ENCODE data around the gene CELA2A.
"Not testable (repeated sequence)": the region's sequence is repeated elsewhere in the genome, so short reads cannot be mapped to it uniquely, and the experiment has no call there.

CELA2A gene

GRCh38 chr1:15463926-15464322 is 7.4 kb downstream of the CELA2A start:
- FAIRE-seq; DNase-seq (ENCODE audit: insufficient read length, low spot score): not testable (repeated sequence)

GRCh38 chr1:15465674-15466073 is 9.1 kb downstream of the CELA2A start:
- FAIRE-seq (no peak), DNase-seq (ENCODE audit: insufficient read length, low spot score) (no peak)

GRCh38 chr1:15466955-15467625 is 10.6 kb downstream of the CELA2A start:
- FAIRE-seq; DNase-seq (ENCODE audit: insufficient read length, low spot score): not testable (repeated sequence)

- DNase-seq (ENCODE audit: insufficient read length, low spot score) (no peak), FAIRE-seq (no peak)
These were observed 11.6 kb downstream of the CELA2A start for GRCh38 chr1:15468145-15468544.

GRCh38 chr1:15469361-15469760 is 12.8 kb downstream of the CELA2A start:
- FAIRE-seq = no peak
- DNase-seq (ENCODE audit: insufficient read length, low spot score) = no peak

GRCh38 chr1:15469821-15470448 is 13.4 kb downstream of the CELA2A start:
- FAIRE-seq; DNase-seq (ENCODE audit: insufficient read length, low spot score): not testable (repeated sequence)

GRCh38 chr1:15471067-15471466 is 14.5 kb downstream of the CELA2A start:
- FAIRE-seq; DNase-seq (ENCODE audit: insufficient read length, low spot score): not testable (repeated sequence)

GRCh38 chr1:15471723-15472122 is 15.2 kb downstream of the CELA2A start:
- FAIRE-seq = not testable (repeated sequence)

GRCh38 chr1:15472587-15472986 is 16.1 kb downstream of the CELA2A start:
- FAIRE-seq (no peak), DNase-seq (ENCODE audit: insufficient read length, low spot score) (no peak)

More at GRCh38 chr1:15471723-15472122, 15.2 kb downstream of the CELA2A start:
- not testable (repeated sequence) for DNase-seq (ENCODE audit: insufficient read length, low spot score)

- no peak for FAIRE-seq
- no peak for DNase-seq (ENCODE audit: insufficient read length, low spot score)
These were observed 19.3 kb downstream of the CELA2A start, which contains the start of gene CELA2B for GRCh38 chr1:15475752-15476314. TSS of gene CELA2B (plus strand) at chr1:15476104. CDS start at chr1:15476126, 22 bp downstream.

GRCh38 chr1:15476927-15477326 is 20.4 kb downstream of the CELA2A start:
- no peak for FAIRE-seq
- DNase-seq (ENCODE audit: insufficient read length, low spot score) = no peak

GRCh38 chr1:15477646-15478212 is 21.2 kb downstream of the CELA2A start:
- DNase-seq (ENCODE audit: insufficient read length, low spot score) (no peak), FAIRE-seq (no peak)

GRCh38 chr1:15479654-15480347 is 23.3 kb downstream of the CELA2A start:
- FAIRE-seq = no peak
- no peak for DNase-seq (ENCODE audit: insufficient read length, low spot score)

- DNase-seq (ENCODE audit: insufficient read length, low spot score); FAIRE-seq: not testable (repeated sequence)
These were observed 25.9 kb downstream of the CELA2A start for GRCh38 chr1:15482455-15482854.

- FAIRE-seq; DNase-seq (ENCODE audit: insufficient read length, low spot score): not testable (repeated sequence)
These were observed 26.5 kb downstream of the CELA2A start for GRCh38 chr1:15482983-15483543.

GRCh38 chr1:15483971-15484370 is 27.4 kb downstream of the CELA2A start:
- no peak for DNase-seq (ENCODE audit: insufficient read length, low spot score)
- FAIRE-seq = no peak

GRCh38 chr1:15484443-15484842 is 27.9 kb downstream of the CELA2A start:
- not testable (repeated sequence) for DNase-seq (ENCODE audit: insufficient read length, low spot score); FAIRE-seq

- no peak for FAIRE-seq
- DNase-seq (ENCODE audit: insufficient read length, low spot score) = no peak
These were observed 29.1 kb downstream of the CELA2A start for GRCh38 chr1:15485636-15486035.

GRCh38 chr1:15486844-15487610 is 30.5 kb downstream of the CELA2A start:
- not testable (repeated sequence) for DNase-seq (ENCODE audit: insufficient read length, low spot score); FAIRE-seq

GRCh38 chr1:15488371-15488770 is 31.8 kb downstream of the CELA2A start:
- FAIRE-seq (peak; percentile 60), DNase-seq (ENCODE audit: insufficient read length, low spot score) (no peak)

All from GM19239 (cell line).